Medulla oblongata (tissue), 1 donor: ENCODE measurements around the gene MNAT1.

Source experiments
- DNase-seq: peaks from one replicate; pipeline ENCODE4 v3.0.0-alpha.2; 2015; ENCODE audit errors: extremely low spot score

MNAT1 gene

DNA sequence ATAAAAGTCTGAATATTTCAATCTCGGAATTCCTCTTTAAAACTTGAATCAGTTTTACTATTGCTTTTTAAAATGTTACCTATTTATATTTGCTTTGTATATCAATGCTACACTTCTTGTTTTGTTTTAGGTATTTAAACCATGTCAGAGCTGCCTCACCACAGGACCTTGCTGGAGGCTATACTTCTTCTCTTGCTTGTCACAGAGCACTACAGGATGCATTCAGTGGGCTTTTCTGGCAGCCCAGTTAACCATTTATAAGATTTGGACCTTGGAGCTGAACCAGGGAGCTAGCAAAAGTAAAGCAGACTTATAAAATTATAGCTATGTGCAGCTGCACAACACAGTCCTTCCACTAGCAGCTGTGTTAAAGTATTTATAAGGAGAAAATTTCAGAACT, 233.5 kb downstream of the MNAT1 start:
- DNase-seq: no peak

GRCh38 chr14:60968671-60969070, 234.1 kb downstream of the MNAT1 start:
- no peak for DNase-seq

DNA sequence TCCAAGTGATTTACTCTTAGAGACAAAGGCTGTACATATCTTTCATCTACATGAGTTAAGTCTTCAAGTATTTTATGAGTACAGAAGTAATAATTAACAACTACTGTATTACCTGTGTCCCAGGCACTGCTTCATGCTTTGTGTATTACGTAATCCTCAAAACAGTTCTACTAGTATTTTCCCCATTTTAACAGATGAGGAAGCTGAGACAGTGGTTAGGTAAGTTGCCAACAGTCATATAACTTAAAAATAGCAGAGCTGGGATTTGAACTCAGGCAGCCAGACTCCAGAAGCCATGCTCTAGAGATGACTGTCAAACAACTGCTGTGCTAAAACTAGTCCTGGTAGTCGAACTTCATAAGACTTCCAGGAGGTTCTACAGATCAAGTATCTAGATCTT, 235.6 kb downstream of the MNAT1 start:
- no peak for DNase-seq

GRCh38 chr14:60971271-60971670, 236.7 kb downstream of the MNAT1 start:
- DNase-seq: no peak

DNA sequence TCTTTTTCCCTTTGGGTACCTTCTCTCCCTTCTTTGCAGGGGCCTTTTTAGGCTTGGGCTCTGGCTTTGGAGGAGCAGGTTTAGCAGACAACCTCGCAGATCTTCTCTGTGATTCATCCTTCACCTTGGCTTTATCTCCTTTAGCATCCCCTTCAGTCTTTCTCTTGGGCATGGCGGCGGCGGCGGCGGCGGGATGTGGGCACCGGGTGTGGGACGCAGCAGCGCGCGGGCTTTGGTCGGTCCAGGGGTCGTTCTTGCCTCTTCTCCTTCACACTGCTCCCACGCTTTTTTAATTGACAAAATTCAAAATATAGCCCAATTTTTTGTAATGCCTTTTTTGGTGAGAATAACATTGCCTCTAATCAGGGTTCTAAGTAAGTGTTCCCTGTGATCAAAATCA, 237.7 kb downstream of the MNAT1 start:
- no peak for DNase-seq

GRCh38 chr14:60973070-60973469, 238.5 kb downstream of the MNAT1 start:
- no peak for DNase-seq

DNA sequence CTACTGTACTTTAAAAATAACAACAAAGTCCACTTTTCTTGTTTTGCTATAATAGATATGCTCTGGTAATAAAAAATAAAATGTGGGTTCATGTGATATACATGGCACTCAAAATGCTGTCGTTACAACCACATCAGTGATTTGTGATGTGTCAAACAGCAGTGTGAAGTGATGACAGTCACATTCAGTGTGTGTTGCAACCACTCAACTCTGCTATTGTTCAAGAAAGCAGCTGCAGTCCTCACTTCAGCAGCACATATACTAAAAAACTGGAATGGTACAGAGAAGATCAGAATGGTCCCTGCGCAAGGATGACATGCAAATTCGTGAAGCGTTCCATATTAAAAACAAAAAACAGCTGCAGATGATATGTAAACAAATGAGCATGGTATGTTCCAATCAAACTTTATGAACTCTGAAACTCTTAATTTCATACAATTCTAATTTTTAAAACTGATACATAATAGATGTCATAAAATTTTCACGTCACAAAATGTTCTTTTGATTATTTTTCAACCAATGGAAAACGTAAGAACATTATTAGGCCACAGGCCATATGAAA, 239.6 kb downstream of the MNAT1 start:
- no peak for DNase-seq

- no peak for DNase-seq
Observed at GRCh38 chr14:60975551-60975950, 241.0 kb downstream of the MNAT1 start.

GRCh38 chr14:60977847-60978246, 243.3 kb downstream of the MNAT1 start:
- DNase-seq: no peak

GRCh38 chr14:60980811-60981632, 246.5 kb downstream of the MNAT1 start, which contains the start of the genes SLC38A6 and TRMT5:
SLC38A6 (plus strand) TSS chr14:60981245; CDS start chr14:60981278, 33 bp downstream.
TRMT5 (minus strand) TSS chr14:60981079; CDS start chr14:60980973, 106 bp downstream.
- DNase-seq: peak; percentile 94

DNA sequence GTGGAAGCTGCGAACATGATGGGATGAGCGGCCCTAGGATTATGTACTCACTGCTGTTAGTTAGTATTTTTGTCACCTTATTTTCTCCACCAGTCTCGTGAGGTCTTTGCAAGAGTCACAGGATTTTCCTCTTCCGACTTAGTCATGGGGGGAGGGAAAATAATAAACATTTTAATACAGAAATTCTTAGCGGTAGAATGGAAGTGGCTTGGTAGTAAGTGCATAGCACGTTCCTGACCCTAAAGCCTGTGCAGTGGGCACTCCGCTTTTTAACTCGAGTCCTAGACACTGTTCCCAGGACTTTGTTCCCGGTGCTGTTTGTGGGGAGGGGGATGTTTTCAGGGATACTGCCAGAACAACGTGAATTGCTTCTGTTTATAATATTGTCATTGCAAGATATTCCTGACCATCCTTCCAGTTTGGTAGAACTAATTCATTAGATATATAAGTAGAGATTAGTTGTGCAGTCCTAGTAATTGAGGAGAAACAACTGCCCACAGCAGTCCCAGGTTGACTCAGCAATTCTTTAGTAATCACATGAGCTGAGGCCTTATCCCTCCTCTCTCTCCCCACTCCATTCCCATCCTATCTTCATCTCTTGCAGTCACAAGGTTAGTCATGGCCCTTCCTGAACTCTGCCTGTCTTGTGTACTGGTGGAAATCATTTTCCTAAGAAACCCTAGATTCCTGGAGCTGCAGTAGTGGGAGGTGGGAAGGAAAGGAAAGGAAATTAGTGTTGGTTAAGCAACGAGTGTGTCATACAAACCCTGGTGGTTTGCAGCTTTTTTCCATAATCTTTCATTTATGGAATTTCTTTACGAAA, 247.3 kb downstream of the MNAT1 start:
- DNase-seq: peak; percentile 20

DNA sequence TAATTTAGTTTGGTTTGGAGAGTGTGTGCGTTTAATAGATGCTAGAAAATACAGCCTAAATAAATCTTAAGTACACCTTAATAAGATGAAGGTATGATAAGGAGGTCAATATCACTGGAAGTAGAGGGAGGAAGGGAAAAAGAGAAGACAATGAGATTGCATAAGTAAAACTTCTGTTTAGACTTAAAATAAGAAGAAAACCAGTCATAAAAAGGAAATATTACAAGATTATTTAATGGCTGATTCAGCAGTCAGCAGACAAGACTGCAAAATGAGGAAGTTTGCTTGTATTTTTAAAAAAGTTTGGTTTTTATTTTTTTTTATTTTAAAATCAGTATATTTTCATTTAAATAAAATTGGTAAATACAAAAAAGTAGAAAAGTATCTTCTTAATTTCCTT, 249.6 kb downstream of the MNAT1 start:
- DNase-seq: no peak

DNA sequence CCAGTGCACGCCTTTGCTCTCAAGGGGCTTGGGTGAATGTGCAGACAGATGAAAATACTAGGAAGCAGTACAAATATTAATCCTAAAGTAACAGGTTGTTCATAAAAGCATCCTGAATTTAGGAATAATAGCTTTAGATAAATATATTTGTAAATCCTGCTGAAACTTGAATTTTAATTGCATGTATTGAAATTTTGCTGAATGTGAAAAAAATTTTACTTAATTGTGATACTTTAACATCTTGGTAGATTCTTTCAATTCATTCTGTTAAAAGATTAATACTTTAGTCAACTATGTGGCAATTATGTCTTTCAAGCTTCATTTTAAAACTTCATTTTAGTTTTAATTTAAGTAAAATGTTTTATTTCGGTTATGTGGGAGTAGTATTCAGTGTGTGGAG, 251.9 kb downstream of the MNAT1 start:
- no peak for DNase-seq

DNA sequence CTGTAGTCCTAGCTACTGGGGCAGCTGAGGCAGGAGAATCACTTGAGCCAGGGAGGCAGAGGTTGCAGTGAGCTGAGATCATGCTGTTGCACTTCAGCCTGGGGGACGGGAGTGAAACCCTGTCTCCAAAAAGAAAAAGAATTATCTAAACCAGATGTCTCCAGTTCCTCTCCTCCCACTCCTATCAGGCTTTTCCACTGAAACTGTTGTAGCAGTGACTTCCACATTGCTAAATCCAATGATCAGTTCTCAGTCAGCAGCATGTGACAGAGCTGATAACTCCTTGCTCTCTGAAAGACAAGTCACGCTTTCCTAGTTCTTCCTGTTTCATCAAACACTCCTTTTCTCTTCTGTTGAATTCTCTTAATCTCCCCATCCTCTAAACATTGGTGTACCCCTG, 255.0 kb downstream of the MNAT1 start:
- no peak for DNase-seq

- DNase-seq: no peak
Observed at GRCh38 chr14:60998617-60999016, 264.1 kb downstream of the MNAT1 start.

DNA sequence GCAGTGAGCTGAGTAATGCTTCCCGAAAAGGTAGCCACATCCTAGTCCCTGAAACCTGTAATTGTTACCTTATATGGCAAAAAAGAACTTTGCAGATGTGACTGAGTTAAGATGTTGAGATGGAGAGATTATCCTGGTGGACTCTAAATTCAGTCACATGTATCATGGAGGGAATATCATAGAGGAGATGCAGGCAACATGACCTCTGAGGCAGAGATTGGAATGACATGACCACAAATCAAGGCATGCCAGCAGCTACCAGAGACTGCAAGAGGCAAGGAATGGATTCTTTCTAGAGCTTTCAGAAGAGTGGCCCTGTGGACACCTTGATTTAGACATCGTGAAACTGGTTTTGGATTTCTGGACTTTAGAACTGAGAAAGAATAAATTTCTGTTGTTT, 265.0 kb downstream of the MNAT1 start:
- DNase-seq: no peak

GRCh38 chr14:61003571-61003970, 269.0 kb downstream of the MNAT1 start:
- no peak for DNase-seq

- no peak for DNase-seq
Observed at GRCh38 chr14:61019537-61019936, 285.0 kb downstream of the MNAT1 start.
